Stimulated activated CD8-positive, alpha-beta memory T cell treated with anti-CD3 and anti-CD28 coated beads, Interleukin-7, amount 100 ng/mL, for 1 hour (primary cell): Measurements from ENCODE around the gene SLC38A3.
"Not testable (repeated sequence)": the region's sequence is repeated elsewhere in the genome, so short reads cannot be mapped to it uniquely, and the experiment has no call there.

Source experiments
- DNase-seq, 2 donors: peaks; one replicate each; pipeline ENCODE4 v3.0.0-alpha.2; 2020; ENCODE audit warnings: low read depth in 2 of 2

The SLC38A3 gene

GRCh38 chr3:50230794-50231125, 25.7 kb downstream of the SLC38A3 start:
- no peak for DNase-seq

GRCh38 chr3:50231581-50231980, 26.5 kb downstream of the SLC38A3 start:
- no peak for DNase-seq

- no peak for DNase-seq
Observed at GRCh38 chr3:50232303-50232702, 27.2 kb downstream of the SLC38A3 start.

- no peak for DNase-seq
Observed at GRCh38 chr3:50233176-50233575, 28.1 kb downstream of the SLC38A3 start.

GRCh38 chr3:50235716-50236483, 30.8 kb downstream of the SLC38A3 start, which contains the start of gene GNAI2:
GNAI2 (plus strand) TSS chr3:50236204; CDS start chr3:50236336, 132 bp downstream.
- DNase-seq = peak; percentile 96 to 97

GRCh38 chr3:50236484-50237132, 31.5 kb downstream of the SLC38A3 start:
- no peak for DNase-seq

- DNase-seq = no peak
Observed at GRCh38 chr3:50237133-50237651, 32.1 kb downstream of the SLC38A3 start.

- DNase-seq = peak; percentile 70 to 74
Observed at GRCh38 chr3:50237754-50238548, 32.9 kb downstream of the SLC38A3 start.

GRCh38 chr3:50238549-50239026, 33.5 kb downstream of the SLC38A3 start:
- DNase-seq = no peak

GRCh38 chr3:50239649-50240048, 34.6 kb downstream of the SLC38A3 start:
- DNase-seq = no peak

- DNase-seq = no peak
Observed at GRCh38 chr3:50241163-50241562, 36.1 kb downstream of the SLC38A3 start.

GRCh38 chr3:50241713-50242380, 36.8 kb downstream of the SLC38A3 start:
- no peak for DNase-seq

GRCh38 chr3:50242381-50242770, 37.3 kb downstream of the SLC38A3 start:
- DNase-seq = no peak

- DNase-seq = no peak
Observed at GRCh38 chr3:50242851-50243542, 37.9 kb downstream of the SLC38A3 start.

- DNase-seq = no peak
Observed at GRCh38 chr3:50243543-50243895, 38.4 kb downstream of the SLC38A3 start.

- not testable (repeated sequence) for DNase-seq
Observed at GRCh38 chr3:50244813-50245212, 39.7 kb downstream of the SLC38A3 start.

GRCh38 chr3:50245251-50245745, 40.2 kb downstream of the SLC38A3 start:
- no peak for DNase-seq

GRCh38 chr3:50245831-50246516, 40.9 kb downstream of the SLC38A3 start:
- DNase-seq = peak; percentile 86 to 92

- peak; percentile 48 to 58 for DNase-seq
Observed at GRCh38 chr3:50246517-50246954, 41.5 kb downstream of the SLC38A3 start.

GRCh38 chr3:50248387-50248786, 43.3 kb downstream of the SLC38A3 start:
- no peak for DNase-seq
